HG03439 (cell line): ENCODE measurements around the gene GPR101.
A peak's percentile ranks its signal among the peaks of the same experiment; 100 is the strongest.

ENCODE experiments used
- ATAC-seq: cut with Tn5 transposase; IDR thresholded peaks from one replicate; pipeline ENCODE4 v1.9.1; 2021; ENCODE audit warnings: mild to moderate bottlenecking, moderate library complexity; ENCODE audit not compliant: unreplicated experiment

Gene GPR101, protein sequence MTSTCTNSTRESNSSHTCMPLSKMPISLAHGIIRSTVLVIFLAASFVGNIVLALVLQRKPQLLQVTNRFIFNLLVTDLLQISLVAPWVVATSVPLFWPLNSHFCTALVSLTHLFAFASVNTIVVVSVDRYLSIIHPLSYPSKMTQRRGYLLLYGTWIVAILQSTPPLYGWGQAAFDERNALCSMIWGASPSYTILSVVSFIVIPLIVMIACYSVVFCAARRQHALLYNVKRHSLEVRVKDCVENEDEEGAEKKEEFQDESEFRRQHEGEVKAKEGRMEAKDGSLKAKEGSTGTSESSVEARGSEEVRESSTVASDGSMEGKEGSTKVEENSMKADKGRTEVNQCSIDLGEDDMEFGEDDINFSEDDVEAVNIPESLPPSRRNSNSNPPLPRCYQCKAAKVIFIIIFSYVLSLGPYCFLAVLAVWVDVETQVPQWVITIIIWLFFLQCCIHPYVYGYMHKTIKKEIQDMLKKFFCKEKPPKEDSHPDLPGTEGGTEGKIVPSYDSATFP

DNA sequence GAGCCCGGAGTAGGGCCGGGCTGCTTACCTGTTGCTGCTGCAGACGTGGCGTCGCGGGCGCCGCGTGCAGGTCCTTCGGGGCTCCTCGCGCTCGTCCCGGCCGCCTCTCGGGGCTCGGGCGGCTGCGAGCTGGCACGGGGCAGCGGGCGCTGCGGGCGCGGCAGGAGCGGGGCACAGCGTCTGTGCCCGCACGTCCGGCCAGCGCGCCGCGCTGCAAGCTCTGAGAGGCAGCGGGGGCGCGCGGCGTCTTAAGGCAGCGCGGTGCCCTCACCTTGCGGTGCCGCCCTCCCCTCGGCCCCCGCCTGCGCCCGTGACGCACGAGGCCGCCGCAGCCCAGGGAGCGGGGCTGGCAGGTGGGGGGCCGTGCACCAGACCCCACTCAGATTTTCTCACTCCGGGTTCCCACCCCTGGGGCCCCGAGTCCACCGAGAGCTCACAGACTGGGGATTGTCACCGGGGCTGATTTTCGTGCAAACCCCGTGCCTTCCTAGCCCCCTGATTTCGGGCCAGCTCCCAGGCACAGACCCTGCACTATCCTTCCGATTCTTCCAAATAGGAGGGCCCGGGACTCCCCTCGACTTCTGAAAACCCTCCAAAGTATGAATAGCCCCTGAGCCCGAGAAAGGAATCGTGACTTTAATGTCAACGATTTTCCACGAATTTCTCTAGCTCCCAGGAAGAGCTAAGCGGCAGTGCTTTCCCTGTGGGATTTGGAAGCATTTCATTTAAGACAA is at the start of gene GPR101:
Gene GPR101, minus strand, starts transcription at position 222 of the 734 bp plus-strand sequence. CDS start 2,321 bp downstream, outside the sequence.
- ATAC-seq, result no peak

DNA sequence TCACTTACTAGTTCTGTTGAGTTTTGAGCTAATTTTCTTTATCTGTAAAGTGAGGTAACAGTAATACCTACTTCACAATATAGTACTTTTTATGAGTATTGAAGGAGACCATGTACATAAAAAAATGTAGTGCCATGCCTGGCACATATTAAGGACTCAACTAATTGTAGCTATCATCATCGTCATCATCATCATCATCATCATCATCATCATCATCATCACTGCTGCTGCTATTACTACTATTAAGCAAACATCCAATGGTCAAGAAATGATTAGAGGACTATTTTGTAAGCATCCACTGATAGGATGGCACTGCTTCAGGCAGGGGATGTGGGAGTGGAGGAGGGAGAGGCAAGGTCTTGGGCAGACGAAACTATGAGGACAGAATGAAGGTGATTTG is 47.4 kb upstream of the GPR101 start:
- no peak for ATAC-seq

DNA sequence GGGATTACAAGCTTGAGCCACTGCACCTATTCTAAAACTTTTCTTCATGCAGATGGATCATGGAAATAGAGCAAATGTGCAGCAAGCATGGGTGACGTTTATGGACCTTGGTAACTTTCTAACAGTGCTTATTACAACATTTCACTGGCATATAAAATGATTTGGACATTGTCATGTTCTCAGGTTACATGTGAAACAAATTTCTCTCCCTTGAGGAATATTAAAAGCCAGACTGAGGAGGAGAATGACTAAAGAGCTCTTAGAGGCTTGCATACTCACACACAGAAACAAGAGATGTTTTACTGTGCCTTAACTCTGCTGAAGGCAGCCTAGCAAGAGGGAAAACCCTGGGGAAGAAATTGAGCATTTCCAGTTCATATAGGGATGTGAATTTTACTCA is 38.6 kb upstream of the GPR101 start:
- no peak for ATAC-seq

DNA sequence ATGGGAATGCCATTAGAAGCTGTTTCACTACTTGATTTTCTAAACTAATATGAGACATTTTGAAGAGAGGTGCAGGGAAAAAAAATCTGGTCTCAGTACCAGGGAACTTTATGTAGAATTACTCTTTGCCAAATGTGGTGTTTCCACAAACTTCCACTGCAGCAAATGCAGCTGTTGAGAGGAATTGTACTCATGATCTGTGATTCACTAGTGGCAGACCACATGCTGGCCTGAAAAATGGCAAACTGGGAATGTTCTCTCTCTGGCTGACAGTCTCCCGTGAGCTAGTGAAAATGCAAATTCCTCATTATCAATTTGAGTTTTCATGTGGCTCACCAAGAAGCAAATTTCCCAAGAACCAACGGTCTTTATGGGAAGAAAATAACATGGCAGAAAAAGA is 37.8 kb upstream of the GPR101 start:
- no peak for ATAC-seq

- no peak for ATAC-seq
Observed at GRCh38 chrX:137067147-137067546, 33.4 kb upstream of the GPR101 start.

GRCh38 chrX:137062915-137063617 is 29.3 kb upstream of the GPR101 start:
- no peak for ATAC-seq

GRCh38 chrX:137058339-137059127 is 24.7 kb upstream of the GPR101 start:
- ATAC-seq, result no peak

- ATAC-seq, result peak; percentile 23
Observed at GRCh38 chrX:137052643-137053235, 18.9 kb upstream of the GPR101 start.

- ATAC-seq, result peak; percentile 99
Observed at GRCh38 chrX:137051978-137052642, 18.3 kb upstream of the GPR101 start.

- ATAC-seq, result no peak
Observed at GRCh38 chrX:137044893-137045292, 11.1 kb upstream of the GPR101 start.

GRCh38 chrX:137043736-137044135 is 9.9 kb upstream of the GPR101 start:
- no peak for ATAC-seq

- no peak for ATAC-seq
Observed at GRCh38 chrX:137041329-137041728, 7.5 kb upstream of the GPR101 start.

GRCh38 chrX:137040113-137040794 is 6.5 kb upstream of the GPR101 start:
- no peak for ATAC-seq

GRCh38 chrX:137034508-137034872 is 695 bp upstream of the GPR101 start:
- ATAC-seq, result no peak

DNA sequence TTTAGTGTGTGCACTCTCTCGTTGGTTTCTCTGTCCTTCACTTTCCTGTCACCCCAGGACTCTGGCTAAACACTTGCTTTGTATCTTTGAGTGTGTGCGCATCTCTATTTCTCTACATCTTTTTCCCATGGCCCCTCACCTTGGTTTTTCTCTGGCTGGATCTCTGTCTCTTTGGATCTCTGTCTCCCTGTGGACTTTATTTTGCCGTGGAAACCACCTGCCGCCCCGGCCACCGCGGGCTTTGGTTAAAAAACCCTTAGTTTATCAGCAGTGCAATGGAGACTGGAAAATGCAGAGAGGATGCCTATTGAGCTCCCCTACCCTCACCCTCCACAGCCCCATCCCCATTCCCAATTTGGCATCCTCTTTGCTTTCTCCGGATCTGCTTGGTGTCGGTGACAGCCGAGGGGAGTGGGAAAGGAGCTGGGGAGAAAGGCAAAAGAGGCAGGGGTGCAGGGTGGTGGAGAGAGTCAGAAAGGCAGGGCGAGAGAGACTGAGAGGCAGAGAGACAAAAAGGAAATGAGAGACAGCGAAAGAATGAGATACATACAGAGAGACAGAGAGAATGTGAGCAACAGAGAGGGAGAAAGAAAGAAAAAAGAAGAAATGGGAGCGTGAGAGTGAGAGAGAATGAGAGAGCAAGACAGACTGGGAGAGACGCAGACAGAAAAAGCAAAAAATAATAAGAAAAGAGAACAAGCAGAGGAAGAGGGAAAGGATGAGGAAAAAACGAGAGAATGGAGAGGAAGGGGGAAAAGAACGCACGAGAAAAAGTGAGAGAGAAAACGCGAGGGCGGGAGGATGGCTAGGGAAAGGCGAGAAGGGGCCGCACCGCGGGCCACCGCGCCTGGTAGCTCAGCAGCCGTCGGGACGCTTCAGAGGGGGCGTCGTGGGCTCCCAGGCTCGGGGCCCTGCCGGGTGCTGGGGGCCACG is 688 bp downstream of the GPR101 start:
- no peak for ATAC-seq

GRCh38 chrX:137032341-137032694 is 1.5 kb downstream of the GPR101 start:
- no peak for ATAC-seq

GRCh38 chrX:137031517-137032340 is 2.1 kb downstream of the GPR101 start:
- ATAC-seq, result peak; percentile 93
